Stimulated activated CD8-positive, alpha-beta memory T cell treated with anti-CD3 and anti-CD28 coated beads, Interleukin-7, amount 100 ng/mL, for 1 hour (primary cell): ENCODE measurements around the gene YBX1.
"Not testable (repeated sequence)": the region's sequence is repeated elsewhere in the genome, so short reads cannot be mapped to it uniquely, and the experiment has no call there.

ENCODE experiments used
- DNase-seq, 2 donors: peaks; one replicate each; pipeline ENCODE4 v3.0.0-alpha.2; 2020; ENCODE audit warnings: low read depth in 2 of 2

Gene YBX1

GRCh38 chr1:42681741-42682483, at the start of gene YBX1:
TSS of gene YBX1 (plus strand) at chr1:42682418. CDS start at chr1:42682566, 148 bp downstream.
- DNase-seq = peak; percentile 87 to 90

- no peak for DNase-seq
These were observed 43.1 kb upstream of the YBX1 start for GRCh38 chr1:42639116-42639515.

- no peak for DNase-seq
These were observed 36.2 kb upstream of the YBX1 start for GRCh38 chr1:42646056-42646455.

- DNase-seq = no peak
These were observed 25.0 kb upstream of the YBX1 start for GRCh38 chr1:42657201-42657600.

GRCh38 chr1:42657981-42658876, 24.0 kb upstream of the YBX1 start, which contains the start of gene PPIH:
TSS of gene PPIH (plus strand) at chr1:42658423. CDS start at chr1:42658447, 24 bp downstream.
- DNase-seq = peak; percentile 87 to 89

- no peak for DNase-seq
These were observed 23.3 kb upstream of the YBX1 start for GRCh38 chr1:42658877-42659337.

GRCh38 chr1:42660907-42661500, 21.2 kb upstream of the YBX1 start:
- DNase-seq = no peak

- DNase-seq = no peak
These were observed 12.3 kb upstream of the YBX1 start for GRCh38 chr1:42669936-42670335.

GRCh38 chr1:42670425-42670824, 11.8 kb upstream of the YBX1 start:
- DNase-seq = no peak

GRCh38 chr1:42674214-42674613, 8.0 kb upstream of the YBX1 start:
- DNase-seq = no peak

- no peak for DNase-seq
These were observed 7.5 kb upstream of the YBX1 start for GRCh38 chr1:42674682-42675081.

- DNase-seq = no peak
These were observed 6.8 kb upstream of the YBX1 start for GRCh38 chr1:42675467-42675866.

- DNase-seq = no peak
These were observed 5.6 kb upstream of the YBX1 start for GRCh38 chr1:42676534-42677087.

- DNase-seq = no peak
These were observed 2.7 kb upstream of the YBX1 start for GRCh38 chr1:42679364-42679983.

- DNase-seq = no peak
These were observed 2.2 kb upstream of the YBX1 start for GRCh38 chr1:42680055-42680454.

GRCh38 chr1:42680921-42681683, 1.1 kb upstream of the YBX1 start:
- DNase-seq = no peak

- DNase-seq = not testable (repeated sequence)
These were observed 193 bp downstream of the YBX1 start for GRCh38 chr1:42682484-42682738.

- DNase-seq = peak in 1 of 2 donors; percentile 32
These were observed 717 bp downstream of the YBX1 start for GRCh38 chr1:42682739-42683531.

GRCh38 chr1:42684139-42684538, 1.9 kb downstream of the YBX1 start:
- DNase-seq = no peak

GRCh38 chr1:42686418-42686817, 4.2 kb downstream of the YBX1 start:
- DNase-seq = no peak
